Inferior parietal cortex (tissue), 1 donor: ENCODE measurements around the gene RRP1B.
"Not testable (repeated sequence)": the region's sequence is repeated elsewhere in the genome, so short reads cannot be mapped to it uniquely, and the experiment has no call there.

ENCODE experiments used
- DNase-seq: peaks from one replicate; pipeline ENCODE4 v3.0.0-alpha.2; 2016; ENCODE audit errors: extremely low spot score

Gene RRP1B

DNA sequence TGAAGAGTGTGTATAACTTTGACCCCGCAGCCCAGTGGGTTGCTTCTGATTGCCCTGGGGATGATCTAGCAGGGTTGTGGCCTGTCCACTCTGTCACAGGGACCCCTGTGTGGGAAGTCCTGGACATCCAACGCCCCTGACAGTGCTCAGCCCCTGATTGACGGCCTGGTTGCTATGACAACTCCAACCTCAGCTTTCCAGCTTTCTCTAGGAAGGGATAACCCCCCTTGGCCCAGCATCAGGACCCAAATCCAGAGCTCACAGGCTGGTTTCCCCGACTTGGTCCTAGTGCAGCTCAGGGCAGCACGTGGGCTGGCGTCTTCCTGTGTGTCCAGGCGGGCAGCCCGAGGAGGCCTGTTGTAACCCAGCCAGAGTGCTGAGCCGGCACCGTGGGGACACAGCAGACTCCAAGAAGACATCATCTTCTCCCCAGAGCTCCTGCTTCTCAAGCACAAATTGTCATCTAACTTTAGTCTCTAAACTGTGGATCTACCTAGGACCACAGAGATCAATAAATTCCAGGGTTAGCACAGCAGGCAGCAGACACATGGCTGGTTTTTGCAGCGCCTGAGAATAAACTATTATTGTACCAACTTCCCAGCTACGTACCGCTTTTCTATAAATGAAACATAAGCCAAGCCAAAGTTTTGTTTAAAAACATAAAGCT is 40.7 kb downstream of the RRP1B start:
- DNase-seq, result no peak

DNA sequence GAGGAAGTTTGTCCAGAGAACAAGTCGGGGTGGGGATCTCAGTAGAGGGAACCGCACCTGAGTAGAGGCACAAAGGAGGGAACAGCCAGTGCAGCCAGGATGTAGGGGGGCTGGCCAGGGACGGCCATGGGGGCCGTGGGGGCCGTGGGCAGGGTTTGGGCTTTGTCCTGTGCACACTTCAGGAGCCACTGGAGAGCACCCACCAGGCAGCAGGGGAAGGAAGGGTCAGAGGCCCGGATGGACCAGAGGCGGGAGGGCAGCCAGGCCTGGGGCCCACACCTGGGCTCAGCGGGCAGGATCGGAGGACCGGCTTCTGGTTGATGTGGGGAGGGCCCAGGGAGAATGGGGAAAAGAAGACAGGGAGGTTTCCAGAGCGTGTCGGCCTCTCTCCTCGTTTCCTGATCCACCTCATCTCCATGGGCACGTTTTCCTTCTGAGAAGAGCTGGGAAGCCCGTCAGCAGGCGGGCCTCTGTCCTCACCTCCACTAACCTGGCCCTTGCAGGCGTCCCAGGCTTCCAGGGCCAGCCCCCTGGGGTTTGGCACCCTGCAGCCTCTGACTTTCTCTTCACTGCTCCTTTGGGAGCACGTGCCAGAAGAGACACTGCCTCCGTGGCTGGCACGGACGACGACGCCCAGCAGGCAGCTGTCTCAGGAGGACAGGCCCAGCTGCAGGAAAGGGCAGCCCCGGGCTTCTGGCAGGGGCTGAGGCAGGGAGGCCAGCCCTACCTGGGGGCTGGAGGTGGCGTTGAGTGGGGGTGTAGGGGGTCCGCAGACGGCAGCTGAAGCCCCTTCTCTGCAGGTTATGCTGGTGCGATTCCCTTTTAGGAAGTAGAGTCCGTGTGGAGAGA is 42.8 kb downstream of the RRP1B start:
- DNase-seq, result no peak

DNA sequence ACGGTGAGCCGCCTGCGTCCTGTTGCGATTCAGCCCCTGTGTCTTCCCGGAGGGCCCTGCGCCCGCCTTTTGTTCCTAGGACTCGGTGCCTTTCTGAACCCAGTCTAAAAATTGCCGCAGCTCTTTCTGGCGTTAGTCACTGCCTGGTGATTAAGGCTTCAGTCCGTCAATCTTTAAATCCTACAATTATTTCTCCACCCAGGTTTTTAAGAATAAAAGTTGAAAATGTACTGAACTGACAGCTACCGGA is 43.4 kb downstream of the RRP1B start:
- no peak for DNase-seq

GRCh38 chr21:43703035-43703880 is 43.9 kb downstream of the RRP1B start:
- DNase-seq, result no peak

DNA sequence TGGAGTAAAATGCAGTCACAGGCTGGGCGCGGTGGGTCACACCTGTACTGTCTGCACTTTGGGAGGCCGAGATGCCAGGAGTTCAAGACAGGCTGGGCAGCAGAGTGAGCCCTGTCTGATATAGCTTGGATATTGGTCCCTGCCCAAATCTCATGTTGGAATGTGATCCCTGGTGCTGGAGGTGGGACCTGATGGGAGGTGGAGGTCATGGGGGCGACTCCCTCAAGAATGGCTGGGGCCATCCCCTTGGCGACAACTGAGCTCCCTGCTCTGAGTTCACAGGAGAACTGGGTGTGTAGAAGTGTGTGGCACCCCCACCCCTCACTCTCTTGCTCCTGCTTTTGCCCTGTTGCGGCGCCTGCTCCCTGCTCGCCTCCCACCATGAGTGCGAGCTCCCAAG is 48.1 kb downstream of the RRP1B start:
- no peak for DNase-seq

- DNase-seq, result no peak
Observed at GRCh38 chr21:43708745-43709381, 49.5 kb downstream of the RRP1B start.

DNA sequence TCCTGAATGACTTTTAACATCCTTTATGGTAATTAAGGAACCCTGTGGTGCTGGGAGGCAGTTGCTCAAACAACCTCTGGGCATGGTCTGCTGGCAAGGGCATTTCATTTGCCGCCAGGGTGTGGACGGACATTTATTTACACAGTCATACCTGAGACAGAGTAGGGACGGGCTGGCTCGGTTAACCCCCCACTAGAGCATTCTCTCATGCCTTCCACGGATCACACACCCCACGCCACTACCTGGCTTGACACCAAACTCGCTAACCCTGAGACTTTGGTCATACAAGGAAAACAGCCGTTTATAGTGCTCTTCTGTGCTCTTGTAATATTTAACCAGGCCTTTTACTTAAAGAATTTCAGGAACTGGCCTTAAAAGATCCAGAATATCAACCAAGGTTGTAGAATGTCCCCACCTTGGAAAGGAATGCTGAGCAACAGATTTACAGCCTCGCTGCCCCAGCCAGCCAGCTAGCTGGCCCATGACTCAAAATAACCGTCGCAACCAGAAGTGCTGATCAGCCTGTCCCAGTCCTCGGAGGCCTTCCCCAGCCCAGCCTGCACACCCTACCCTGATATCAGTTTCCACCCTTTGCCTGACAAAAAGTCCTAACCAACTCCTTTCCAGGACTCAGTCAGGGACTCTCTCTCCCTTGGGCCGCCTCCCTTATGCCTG is 53.0 kb downstream of the RRP1B start:
- DNase-seq, result no peak

- not testable (repeated sequence) for DNase-seq
Observed at GRCh38 chr21:43713123-43713522, 53.8 kb downstream of the RRP1B start.

DNA sequence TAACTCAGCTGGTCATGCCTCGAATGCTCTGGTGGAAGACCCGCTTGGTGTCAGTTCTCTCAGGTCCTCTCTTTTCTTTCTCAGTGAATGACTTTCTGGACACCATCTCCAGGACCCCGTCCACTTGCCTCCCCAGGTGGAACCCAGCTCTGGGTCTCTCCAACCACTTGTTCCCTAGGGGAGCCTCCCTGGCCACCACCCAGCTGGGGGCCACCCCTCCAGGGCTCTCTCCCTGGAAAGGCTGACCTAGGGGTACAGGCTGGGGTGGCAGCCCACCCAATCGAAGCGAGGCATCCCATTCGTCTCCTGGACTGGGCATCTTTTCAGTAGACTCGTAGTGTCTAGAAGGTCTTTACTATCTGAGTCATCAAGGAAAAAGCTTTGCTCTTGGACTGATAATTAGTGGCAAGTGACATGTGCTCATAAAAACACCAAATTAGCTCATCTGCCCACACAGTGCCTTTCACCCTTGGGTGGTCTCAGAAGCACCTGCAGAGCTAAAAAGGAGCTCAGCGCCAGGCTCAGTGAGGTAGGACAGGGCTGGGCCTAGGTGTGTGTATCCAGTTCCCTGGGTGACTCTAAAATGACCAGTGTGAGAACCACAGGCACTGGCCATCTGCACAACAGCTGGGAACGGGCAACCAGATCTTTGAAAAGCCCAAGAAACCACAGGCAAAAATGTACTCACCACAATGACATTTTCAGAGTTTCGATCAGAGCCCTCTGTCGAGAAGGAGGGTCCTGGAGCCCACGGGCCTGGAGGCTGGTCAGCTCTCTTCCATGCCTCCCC is 57.2 kb downstream of the RRP1B start:
- DNase-seq, result no peak

- no peak for DNase-seq
Observed at GRCh38 chr21:43717166-43717853, 58.0 kb downstream of the RRP1B start.

GRCh38 chr21:43717967-43718871 is 58.9 kb downstream of the RRP1B start:
- no peak for DNase-seq

GRCh38 chr21:43718872-43719747 is 59.8 kb downstream of the RRP1B start, which contains the start of gene PDXK:
Gene PDXK, plus strand, starts transcription at chr21:43719129. Its CDS starts 166 bp downstream, at chr21:43719295.
- peak; percentile 74 for DNase-seq

GRCh38 chr21:43719748-43720538 is 60.6 kb downstream of the RRP1B start:
- no peak for DNase-seq

DNA sequence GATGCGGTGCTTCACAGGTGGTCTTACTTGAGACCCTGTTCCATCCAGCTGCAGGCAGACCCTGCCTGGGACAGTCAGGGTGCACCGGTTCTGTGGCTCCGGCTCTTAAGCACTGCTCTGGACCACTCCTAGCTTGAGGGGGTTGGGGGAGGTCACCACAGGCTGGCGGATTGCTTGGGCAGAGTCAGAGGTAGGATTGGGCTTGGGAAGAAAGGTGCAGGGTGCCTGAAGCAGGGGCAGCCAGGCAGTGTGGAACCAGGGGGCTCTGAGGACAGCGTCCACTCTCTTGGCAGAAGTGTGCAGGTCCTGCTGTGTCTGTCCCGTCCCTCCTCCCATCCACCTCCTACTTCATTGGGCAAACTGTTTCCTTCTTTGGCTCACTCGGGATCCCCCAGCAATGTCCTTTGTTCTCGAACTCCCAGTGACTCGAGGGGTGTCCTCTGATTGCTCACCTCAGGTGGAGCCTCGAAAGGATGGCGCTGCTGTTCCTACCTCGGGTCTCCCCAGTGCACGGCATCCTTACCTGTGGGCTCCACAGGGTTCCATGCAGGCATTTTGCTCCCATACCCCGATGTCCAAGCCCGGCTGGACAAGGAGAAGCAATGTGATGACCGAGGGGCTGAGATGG is 61.3 kb downstream of the RRP1B start:
- DNase-seq, result no peak

DNA sequence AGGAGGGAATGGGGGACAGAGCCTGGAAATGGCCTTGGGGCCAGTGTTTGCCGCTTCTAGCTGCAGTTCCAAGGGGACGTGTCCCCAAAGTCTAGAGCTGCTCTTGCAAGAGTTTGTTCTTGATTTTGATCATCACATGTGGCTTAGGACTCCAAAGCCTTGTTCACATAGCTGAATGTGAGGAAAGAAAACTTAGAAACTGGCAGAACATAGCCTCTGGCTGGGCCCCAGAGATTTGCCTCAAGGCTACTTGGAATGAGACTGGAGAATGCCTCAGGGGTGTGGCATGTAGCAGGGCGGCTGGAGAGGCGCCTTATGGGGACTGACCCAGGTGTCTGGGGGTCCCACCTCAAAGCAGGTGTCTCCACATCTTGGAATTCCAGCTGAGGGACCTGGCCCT is 61.8 kb downstream of the RRP1B start:
- no peak for DNase-seq

DNA sequence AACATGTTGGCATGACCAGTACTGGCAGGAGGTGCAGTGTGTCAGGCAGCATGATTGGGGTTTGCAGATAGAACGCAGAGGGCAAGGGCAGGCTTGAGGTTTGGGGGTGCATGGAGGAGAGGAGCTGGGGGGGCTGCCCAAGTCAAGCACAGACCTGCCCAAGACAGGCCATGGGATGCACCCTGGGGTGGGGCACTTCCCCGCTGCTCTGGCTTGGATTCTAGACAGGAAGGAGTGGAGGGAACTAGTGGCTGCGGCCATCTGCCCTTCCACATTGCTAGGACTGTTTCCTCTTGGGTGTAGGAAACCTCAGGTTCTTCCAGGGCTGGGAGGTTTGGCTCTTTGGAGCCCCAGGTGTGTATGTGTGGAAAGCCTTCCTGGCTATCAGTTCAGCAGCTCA is 62.6 kb downstream of the RRP1B start:
- no peak for DNase-seq

DNA sequence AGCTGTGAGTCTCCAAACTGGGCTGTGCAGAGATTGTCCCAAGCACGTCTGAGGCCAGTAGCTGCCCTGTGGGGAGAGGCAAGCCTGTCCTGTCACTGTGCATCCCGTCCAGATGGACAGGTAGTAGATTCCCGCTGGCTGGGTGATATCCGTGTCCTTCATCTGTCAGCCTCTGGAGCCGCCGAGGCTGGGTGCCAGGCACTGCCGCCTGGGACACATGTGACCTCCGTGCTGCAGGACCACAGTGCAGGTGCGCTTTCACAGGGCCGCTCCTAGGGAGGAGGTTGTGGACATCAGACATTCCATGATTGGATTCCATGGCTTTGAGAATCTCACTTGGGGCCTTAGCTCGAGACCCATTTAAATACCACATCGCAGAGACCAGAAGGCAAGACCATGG is 64.3 kb downstream of the RRP1B start:
- no peak for DNase-seq
